Retina (tissue), 1 donor: Measurements from ENCODE around the gene DDOST.
"Not testable (repeated sequence)": the region's sequence is repeated elsewhere in the genome, so short reads cannot be mapped to it uniquely, and the experiment has no call there.

ENCODE experiments used
- DNase-seq: peaks from one replicate; pipeline ENCODE4 v3.0.0-alpha.2; 2016

The DDOST gene

DNA sequence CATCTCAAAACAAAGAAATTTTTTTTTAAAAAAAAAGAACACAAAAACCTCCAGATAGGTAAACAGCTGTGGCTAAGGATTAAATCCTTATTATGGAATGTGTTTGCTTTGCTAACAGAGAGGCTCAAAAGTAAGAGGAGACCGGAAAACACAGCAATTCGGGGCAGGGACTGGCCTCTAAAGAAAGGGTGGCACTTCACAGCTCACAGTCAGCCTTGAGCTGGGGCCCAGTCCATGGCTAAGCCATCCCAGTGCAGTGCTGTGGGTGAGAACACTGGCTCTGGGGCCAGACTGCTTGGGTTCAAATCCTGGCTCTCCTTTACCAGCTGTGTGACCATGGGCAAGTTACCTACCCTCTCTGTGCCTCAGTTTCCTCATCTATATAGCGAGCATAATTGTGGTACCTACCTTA lies 28.5 kb upstream of the DDOST start:
- no peak for DNase-seq

GRCh38 chr1:20686883-20687725 lies 25.9 kb upstream of the DDOST start:
- DNase-seq = no peak

DNA sequence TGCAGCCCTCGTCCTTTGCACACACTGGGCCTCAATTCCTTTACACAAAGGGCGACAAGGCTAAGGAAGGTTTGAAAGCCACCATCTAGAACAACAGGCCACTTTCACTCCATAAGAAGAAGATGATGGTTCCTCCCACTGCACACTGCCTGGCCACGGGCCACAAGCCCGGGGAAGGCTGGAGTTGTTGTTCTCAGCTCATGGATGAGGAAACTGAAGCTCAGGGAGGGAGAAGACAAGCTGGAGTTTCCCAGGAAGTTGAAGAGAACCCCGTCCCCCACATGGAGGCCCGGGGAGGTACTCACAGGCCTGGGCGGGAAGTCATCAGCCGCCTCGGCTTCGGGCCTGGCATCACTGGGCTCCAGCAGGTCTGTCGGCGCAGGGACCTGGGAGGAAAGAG lies 24.6 kb upstream of the DDOST start:
- DNase-seq = no peak

GRCh38 chr1:20685099-20685662 lies 24.0 kb upstream of the DDOST start:
- no peak for DNase-seq

- DNase-seq = no peak
Observed at GRCh38 chr1:20684651-20685050, 23.5 kb upstream of the DDOST start.

DNA sequence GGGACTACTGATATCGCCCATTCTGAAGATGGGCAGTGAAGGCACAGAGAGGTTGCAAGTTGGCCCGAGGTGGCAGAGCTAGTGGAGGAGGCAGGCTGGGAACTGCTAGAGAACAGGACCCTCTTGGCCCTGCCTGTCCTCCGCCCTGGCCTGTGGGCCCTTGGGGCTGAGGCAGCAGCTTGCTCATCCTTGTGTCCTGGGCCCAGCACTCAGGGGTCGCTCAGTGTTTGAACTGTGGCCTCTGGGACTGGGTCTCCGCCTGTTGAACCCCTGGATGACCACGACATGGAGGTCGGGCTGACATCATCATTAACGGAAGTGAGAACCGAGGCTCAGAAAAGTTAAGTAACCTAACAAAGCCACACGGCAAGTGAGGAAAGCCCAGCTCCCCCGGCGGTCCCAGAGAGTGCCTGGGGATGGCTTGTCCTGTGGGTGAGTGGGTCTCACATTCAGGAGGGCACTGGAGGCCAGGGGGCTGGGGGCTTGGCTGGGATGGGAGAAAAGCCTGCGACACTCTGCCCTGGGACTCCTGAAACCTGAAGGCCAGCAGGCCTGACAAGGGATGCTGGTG lies 23.0 kb upstream of the DDOST start:
- no peak for DNase-seq

DNA sequence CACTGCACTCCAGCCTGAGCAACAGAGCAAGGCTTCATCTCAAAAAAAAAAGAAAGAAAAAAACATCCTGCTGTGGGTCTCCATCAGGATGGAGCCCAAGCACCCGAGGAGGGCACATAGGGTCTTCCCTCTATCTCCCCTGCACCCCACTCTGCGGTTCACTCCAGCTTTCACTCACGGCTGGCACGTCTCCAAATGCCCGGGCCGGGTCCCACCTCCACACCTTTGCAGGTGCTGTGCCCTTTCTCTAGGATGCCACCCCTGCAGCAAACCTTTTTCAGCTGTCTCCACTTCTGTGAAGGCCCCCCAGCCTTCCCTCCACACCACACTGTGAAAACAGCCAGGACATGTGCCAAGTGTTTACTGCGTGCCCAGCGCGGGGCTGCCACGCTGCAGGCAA lies 22.4 kb upstream of the DDOST start:
- no peak for DNase-seq

DNA sequence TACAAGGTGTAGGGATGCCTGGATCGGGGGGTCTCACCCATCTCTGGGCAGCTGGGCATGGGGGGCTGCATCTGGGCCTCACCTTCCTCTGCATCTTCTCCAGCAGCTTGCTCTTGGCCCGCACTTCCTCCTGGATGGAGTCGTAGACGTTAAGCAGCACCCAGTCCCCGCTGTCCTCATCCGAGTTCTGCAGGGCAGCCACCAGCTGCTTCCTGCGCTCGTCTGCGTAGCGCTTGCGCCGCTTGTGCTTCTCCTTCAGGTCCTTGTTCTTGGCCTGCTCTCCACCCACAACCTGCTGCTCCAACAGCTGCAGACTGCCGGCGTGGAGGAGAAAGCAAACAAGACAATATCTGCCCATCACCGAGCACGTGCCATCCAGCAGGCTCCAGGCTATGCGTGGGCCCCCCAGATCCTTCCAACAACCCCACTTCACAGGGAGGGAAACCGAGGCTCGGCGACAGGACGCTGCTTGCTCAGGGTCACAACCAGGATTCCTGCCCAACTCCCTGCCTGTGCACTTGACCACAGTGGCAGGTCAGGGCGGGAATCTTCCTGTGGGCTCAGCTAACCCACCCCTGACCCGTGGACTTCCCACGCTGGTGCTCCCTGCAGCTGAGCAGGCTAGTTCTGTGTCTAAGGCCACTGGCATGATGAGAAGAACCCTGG lies 21.5 kb upstream of the DDOST start:
- no peak for DNase-seq

GRCh38 chr1:20681999-20682398 lies 20.8 kb upstream of the DDOST start:
- DNase-seq = no peak

DNA sequence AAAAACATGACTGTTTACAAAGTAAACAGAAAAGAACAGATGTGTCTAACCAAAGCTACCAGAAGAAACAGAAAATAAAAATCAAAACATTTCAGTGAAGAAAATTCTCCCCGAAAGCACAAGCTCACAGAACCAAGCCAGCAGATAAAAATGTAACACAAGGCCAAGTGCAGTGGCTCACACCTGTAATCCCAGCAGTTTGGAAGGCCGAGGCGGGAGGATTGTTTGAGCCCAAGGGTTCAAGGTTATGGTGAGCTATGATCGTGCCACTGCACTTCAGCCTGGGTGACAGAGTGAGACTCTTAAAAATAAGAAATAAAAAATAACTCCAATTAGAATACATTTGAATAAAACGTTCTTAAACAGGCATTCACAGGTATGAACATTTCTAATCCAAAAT lies 19.1 kb upstream of the DDOST start:
- no peak for DNase-seq

DNA sequence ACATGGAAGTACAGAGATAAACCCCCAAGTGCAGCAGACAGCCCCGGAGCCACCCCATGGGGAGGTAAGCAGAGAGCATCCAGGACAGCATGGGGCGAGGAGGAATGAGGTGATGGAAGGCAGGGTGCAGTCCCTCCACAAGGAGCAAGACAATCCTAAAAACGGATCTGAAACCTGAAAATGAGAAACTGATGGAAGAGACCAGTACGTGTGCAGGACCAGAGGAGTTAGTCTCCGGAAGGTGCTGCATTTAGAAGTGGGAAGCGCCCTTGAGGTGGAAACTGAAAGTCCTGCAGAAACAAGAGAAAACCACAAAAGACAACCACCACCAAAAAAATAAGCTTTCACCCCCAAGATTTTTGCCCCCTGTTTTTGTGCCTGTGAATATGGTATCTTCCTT lies 17.4 kb upstream of the DDOST start:
- DNase-seq = no peak

DNA sequence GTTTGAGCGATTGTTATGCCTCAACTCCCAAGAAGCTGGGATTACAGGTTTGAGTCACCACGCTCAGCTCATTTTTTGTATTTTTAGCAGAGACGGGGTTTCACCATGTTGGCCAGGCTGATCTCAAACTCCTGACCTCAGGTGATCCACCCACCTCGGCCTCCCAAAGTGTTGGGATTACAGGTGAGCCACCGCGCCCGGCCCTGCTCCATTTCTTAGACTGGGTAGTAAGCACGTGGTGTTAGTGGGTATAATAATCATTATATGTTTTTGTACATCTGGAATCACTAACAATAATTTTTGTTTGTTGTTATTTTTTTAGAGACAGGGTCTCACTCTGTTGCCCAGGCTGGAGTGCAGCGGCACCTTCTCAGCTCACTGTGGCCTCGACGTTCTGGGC lies 12.5 kb upstream of the DDOST start:
- not testable (repeated sequence) for DNase-seq

GRCh38 chr1:20672265-20672632 lies 11.1 kb upstream of the DDOST start:
- DNase-seq = no peak

DNA sequence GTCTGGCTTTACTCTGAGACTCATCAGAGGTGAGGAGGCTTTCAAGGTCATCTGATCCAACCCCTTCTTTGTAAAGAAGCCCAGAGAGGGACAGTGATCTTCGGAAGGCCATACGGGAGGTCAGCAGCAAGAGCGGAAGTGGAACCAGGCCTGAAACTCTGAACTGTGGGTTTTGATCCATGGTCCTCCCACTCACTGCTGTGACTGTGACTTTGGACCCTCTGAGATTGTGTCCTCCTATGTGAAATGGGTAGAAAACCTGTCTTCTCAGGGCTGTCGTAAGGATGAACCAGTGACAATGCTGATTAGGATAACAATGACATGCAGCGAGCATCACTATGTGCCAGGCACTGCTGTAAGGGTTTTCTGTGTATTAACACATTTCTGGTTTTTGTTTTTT lies 9.8 kb upstream of the DDOST start:
- no peak for DNase-seq

DNA sequence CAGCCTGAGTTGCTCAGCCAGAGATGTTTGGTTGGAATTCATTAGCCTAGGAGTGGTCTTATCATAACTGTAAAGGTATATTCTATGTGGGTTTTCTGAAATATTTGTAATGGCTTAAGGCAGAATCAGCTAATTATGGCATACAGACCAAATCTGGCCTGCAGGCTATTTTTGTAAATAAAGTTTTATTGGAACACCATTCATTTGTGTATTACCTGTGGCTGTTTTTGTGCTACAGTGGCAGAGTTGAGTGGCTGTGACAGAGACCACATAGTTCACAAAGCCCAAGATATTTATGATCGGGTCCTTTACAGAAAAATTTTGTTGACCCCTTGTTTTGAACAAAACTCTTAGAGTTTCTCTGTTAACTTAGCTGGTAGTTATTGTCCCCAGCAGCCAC lies 7.4 kb upstream of the DDOST start:
- DNase-seq = no peak

DNA sequence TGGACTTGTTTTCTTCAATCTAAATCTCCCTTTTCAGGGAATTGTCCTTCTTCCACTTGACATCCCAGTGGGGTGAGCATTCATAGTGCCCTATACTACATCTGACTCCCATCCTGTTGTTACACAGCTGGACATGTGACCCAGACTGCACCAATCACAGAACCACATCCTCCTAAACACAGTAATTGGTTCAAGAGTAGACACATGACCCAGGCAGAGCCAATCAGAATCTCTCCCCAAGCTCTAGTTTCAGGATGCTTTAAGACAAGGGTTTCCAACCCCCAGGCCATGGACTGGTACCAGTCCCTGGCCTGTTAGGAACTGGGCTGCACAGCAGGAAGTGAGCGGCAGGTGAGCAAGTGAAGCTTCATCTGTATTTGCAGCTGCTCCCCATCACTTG lies 5.6 kb upstream of the DDOST start:
- no peak for DNase-seq

DNA sequence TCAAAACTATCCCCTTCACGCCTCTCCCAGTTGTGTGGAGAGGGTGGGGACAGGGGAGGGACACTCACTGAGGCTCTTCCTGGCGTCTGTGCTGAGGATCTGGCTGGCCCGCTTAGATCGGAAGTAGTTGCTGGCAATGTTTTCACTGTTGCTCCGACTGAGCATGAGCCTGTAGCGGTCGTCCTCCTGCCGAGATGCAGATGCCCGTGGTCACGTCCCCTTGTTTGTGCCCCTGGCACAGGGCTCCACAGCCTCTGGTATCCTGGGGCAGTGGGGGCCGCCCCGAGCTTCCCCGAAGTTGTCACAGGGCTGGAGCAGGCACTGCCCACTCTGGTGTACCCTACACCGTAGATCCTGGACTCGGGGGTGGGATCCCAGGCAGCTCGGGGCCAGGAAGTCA lies 5.0 kb upstream of the DDOST start:
- no peak for DNase-seq

DNA sequence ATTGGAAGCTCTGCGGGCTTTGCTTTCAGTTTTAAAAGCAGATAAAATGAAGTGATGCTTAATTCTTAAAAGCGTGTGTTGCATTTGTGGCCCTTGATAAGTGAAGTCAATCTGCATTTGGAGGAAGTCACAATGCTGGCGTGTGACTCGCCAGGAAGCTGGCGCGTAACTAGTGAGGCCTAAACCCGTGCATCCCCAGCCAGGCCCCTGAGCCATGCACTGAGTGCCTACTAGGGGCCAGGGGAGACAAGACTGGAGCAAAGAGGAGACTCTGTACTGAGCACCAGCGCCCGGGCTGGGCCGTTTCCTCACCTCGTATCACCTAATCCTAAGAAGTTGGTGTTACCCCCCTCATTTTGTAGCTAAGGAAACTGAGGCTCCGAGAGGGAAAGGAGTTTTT lies 4.6 kb upstream of the DDOST start:
- no peak for DNase-seq

DNA sequence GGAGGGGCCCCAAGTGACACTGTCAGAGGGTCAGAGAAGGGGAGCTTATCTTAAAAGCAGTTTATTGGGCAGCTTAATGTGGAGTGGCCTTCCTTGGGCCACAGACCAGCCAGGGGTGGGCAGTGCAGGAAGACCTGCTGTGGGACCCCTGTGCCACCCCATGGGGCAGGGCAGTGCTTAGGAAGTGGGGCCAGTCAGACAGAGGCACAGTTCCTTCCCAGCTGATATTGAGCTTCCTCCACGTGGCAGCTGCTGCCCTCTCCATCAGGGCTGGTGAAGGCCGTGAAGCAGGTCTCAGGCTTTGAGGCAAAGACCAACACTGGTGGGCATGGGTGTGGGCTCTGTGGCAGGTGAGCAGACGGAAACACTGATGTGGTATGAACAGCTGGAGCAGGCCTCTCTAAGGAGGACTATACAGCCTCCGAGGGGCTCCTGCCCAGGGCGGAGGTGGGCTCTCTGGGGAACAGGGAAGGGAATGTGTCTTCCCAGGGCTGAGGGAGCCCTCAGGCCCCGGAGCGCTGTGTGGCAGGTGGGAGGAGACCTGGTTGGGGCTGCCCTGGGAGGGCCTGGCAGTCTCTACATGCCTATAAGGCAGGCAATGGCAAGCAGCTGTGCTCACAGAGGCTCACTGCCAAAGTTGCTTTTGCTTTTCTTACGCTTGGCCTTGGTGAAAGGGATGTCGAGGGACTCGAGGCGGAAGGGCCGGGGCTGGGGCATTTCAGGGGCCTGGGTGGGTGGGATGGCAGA lies 3.0 kb upstream of the DDOST start:
- DNase-seq = no peak

DNA sequence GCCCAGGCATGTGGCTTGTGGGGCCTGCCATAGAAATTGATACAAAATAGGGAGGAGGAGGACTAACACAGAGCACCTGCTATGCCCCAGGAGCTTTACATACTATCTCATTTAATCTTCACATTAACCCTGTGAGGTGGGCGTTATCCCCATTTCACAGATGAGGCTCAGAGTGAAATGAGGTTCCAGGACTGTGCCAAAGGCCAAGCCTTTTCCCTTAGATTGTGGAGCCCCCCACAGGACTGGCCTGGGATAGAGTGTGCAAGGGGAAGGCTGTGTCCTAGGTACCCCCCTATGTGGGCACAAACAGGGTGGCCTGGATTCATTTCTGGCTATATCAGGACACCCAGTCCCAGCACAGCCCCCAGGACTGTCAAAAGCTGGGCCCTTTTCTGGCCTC lies 2.2 kb upstream of the DDOST start:
- DNase-seq = no peak

DNA sequence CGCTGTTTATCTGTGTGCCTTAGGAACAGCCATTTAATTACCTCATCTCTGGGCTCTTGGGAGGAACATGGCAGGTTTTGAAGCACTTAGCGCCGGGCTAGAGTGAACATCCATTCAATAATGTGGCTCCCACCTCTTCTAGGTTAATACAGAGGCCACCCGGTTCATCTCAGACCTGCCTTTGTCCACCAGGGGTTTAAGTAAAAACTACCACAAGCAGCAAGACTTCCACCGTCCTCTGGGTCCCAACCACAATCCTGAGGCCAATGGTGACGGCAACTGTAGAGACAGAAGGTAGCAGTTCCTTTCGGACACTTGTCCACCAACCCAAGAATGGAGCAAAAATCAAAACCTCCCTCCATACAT lies 924 bp upstream of the DDOST start:
- DNase-seq = no peak

- DNase-seq = no peak
Observed at GRCh38 chr1:20660847-20661206, 342 bp downstream of the DDOST start.

GRCh38 chr1:20660363-20660762 lies 806 bp downstream of the DDOST start:
- no peak for DNase-seq
